ENCODE results near the gene NFIA. TPM values are rescaled to one million over a fixed set of nuclear protein-coding genes. Genes with fewer than 3 reads are reported as not detected.

NFIA gene
- total RNA-seq, 1 experiment from 2014 or later = 0.35 TPM

DNA sequence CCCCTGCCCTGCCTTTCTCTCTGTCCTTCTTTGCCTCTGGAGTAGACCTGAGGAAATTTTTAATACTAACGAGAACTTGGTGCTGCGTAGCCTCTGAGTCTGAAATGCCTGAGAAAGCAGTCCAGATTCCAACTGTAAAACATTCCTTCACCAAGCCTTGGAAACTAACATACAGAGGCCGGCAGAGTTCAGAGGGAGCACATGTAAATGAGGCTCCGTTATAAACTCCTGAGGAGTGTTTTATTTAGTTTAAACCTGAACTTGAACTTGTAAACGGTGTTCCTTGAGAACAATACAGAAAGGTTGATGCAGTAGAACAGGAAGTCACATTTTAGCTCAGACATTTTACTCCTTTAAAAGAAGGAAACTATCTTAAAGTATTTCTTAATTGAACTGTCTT is 361.9 kb downstream of the NFIA start:
- Histone ChIP-seq H2AK5ac (ENCODE audit: insufficient read length, low read length) (no peak overlapping the region), H3K79me1 (ENCODE audit: insufficient read depth, low read depth, low read length, poor library complexity, severe bottlenecking) (no peaks in the 10 kb centered on the region), H3K4ac (ENCODE audit: low read depth, low read length) (no peak overlapping the region), H3K56ac (ENCODE audit: insufficient read length, low read depth, low read length) (no peak overlapping the region), H3T11ph (ENCODE audit: low read length) (no peak overlapping the region), H3K9ac (ENCODE audit: extremely low read depth, insufficient read length, low read length) (no peak overlapping the region), H3K14ac (ENCODE audit: insufficient read depth, low read length) (no peak overlapping the region), H4K20me1 (ENCODE audit: control insufficient read depth, insufficient read depth, insufficient read length) (no peaks in the 10 kb centered on the region), H3K79me2 (ENCODE audit: insufficient read depth, low read length) (no peaks in the 10 kb centered on the region), H2BK120ac (ENCODE audit: low read depth, low read length, poor library complexity, severe bottlenecking) (no peak overlapping the region), H3K4me1 (ENCODE audit: insufficient read depth, low read length) (0 out of 2 replicates have a peak, but pooled peaks cover 3% of the 10 kb centered on the region), H4K5ac (ENCODE audit: insufficient read length, low read depth, low read length) (no peak overlapping the region), H3K23ac (ENCODE audit: insufficient read length, low read depth, low read length) (no peak overlapping the region), H2BK12ac (ENCODE audit: insufficient read length, low read depth, low read length) (no peak overlapping the region), H2BK20ac (ENCODE audit: low read depth, low read length, poor library complexity, severe bottlenecking) (no peak overlapping the region), H3K4me2 (ENCODE audit: insufficient read depth, insufficient read length, low read length) (no peak overlapping the region), H2BK5ac (ENCODE audit: insufficient read length, low read length) (no peak overlapping the region), H2BK15ac (ENCODE audit: low read depth, low read length) (no peak overlapping the region), H4K8ac (replicated peaks; ENCODE audit: insufficient read length, low read depth, low read length) (no peak overlapping the region), H3K18ac (ENCODE audit: insufficient read length, low read depth, low read length) (no peak overlapping the region), H3K27me3 (ENCODE audit: insufficient read depth, low read length) (no peaks in the 10 kb centered on the region), H4K91ac (ENCODE audit: insufficient read length, low read depth, low read length) (no peak overlapping the region), H2AFZ (ENCODE audit: low read length) (no peak overlapping the region), H3K27ac (ENCODE audit: insufficient read length, low read depth, low read length) (no peak overlapping the region), H3K9me3 (ENCODE audit: control insufficient read depth, low read depth, low read length) (no peaks in the 10 kb centered on the region), H3K23me2 (ENCODE audit: insufficient read length, low read depth, low read length, poor library complexity, severe bottlenecking) (no peaks in the 10 kb centered on the region)
- WGBS (ENCODE audit: extremely low coverage, insufficient read length, low lambda C conversion rate) = no CpG with 5 or more reads among the region's 5 CpGs
- no peaks in the 10 kb centered on the region; the same call in 1 of the 2 replicates for H3K27me3 Mint-ChIP-seq (ENCODE audit: low read depth)
- no peak overlapping the region for H3K27ac Mint-ChIP-seq
- DNase-seq = no peak
- H3K36me3 Mint-ChIP-seq (ENCODE audit: insufficient read depth in 1 of 3, low read depth in 3 of 3) = no peaks in the 10 kb centered on the region
- no peak overlapping the region for H3K4me3 Mint-ChIP-seq
- H3K4me1 Mint-ChIP-seq = peaks cover 17 to 22% of the 10 kb centered on the region in 2 experiments
- TF ChIP-seq, protein P1, sequence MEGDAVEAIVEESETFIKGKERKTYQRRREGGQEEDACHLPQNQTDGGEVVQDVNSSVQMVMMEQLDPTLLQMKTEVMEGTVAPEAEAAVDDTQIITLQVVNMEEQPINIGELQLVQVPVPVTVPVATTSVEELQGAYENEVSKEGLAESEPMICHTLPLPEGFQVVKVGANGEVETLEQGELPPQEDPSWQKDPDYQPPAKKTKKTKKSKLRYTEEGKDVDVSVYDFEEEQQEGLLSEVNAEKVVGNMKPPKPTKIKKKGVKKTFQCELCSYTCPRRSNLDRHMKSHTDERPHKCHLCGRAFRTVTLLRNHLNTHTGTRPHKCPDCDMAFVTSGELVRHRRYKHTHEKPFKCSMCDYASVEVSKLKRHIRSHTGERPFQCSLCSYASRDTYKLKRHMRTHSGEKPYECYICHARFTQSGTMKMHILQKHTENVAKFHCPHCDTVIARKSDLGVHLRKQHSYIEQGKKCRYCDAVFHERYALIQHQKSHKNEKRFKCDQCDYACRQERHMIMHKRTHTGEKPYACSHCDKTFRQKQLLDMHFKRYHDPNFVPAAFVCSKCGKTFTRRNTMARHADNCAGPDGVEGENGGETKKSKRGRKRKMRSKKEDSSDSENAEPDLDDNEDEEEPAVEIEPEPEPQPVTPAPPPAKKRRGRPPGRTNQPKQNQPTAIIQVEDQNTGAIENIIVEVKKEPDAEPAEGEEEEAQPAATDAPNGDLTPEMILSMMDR (conservative IDR thresholded peaks at IDR 0.05) = no peak
- H3K9me3 Mint-ChIP-seq = no peaks in the 10 kb centered on the region

All from H9 (cell line).